Renal cortical epithelial cell (primary cell): Measurements from ENCODE around the gene DBF4B. TPM values are rescaled to one million over a fixed set of nuclear protein-coding genes. Genes with fewer than 3 reads are reported as not detected.
"Not testable (repeated sequence)": the region's sequence is repeated elsewhere in the genome, so short reads cannot be mapped to it uniquely, and the experiment has no call there.

ENCODE experiments used
- DNase-seq: peaks from one replicate; pipeline ENCODE4 v3.0.0-alpha.2; 2011; ENCODE audit warnings: low read depth
- total RNA-seq: library from RNA; depleted of rRNA; stranded (reverse); fragments of >200 nt; gene quantifications from 2 replicates; pipeline ENCODE4 v1.2.3, GENCODE V29; 2014

The DBF4B gene
- total RNA-seq, 1 donor from 2014 or later: 3.9 TPM

- no peak for DNase-seq
These were observed 25.8 kb downstream of the DBF4B start for GRCh38 chr17:44734272-44734671.

GRCh38 chr17:44736551-44737240, 28.2 kb downstream of the DBF4B start:
- DNase-seq: no peak

GRCh38 chr17:44738214-44738906, 29.9 kb downstream of the DBF4B start:
- peak; percentile 89 for DNase-seq

GRCh38 chr17:44741316-44741715, 32.9 kb downstream of the DBF4B start:
- no peak for DNase-seq

- no peak for DNase-seq
These were observed 36.8 kb downstream of the DBF4B start for GRCh38 chr17:44745301-44745700.

- DNase-seq: not testable (repeated sequence)
These were observed 37.3 kb downstream of the DBF4B start for GRCh38 chr17:44745738-44746137.

- DNase-seq: no peak
These were observed 39.1 kb downstream of the DBF4B start for GRCh38 chr17:44747566-44747965.

GRCh38 chr17:44749076-44749979, 40.9 kb downstream of the DBF4B start:
- DNase-seq: no peak

- DNase-seq: no peak
These were observed 41.5 kb downstream of the DBF4B start for GRCh38 chr17:44749980-44750318.

- no peak for DNase-seq
These were observed 42.9 kb downstream of the DBF4B start for GRCh38 chr17:44751331-44751730.

- DNase-seq: no peak
These were observed 43.3 kb downstream of the DBF4B start for GRCh38 chr17:44751806-44752205.

GRCh38 chr17:44752953-44753861, 44.7 kb downstream of the DBF4B start:
- no peak for DNase-seq

GRCh38 chr17:44754276-44754675, 45.8 kb downstream of the DBF4B start:
- no peak for DNase-seq

- DNase-seq: not testable (repeated sequence)
These were observed 46.7 kb downstream of the DBF4B start for GRCh38 chr17:44755180-44755579.

- DNase-seq: no peak
These were observed 48.8 kb downstream of the DBF4B start for GRCh38 chr17:44757045-44757917.

- DNase-seq: no peak
These were observed 49.5 kb downstream of the DBF4B start for GRCh38 chr17:44757918-44758413.

- DNase-seq: no peak
These were observed 50.1 kb downstream of the DBF4B start, which contains the start of gene ADAM11 for GRCh38 chr17:44758414-44759085. ADAM11 (plus strand) TSS chr17:44758988; CDS start chr17:44759200, 212 bp downstream.

GRCh38 chr17:44759086-44759915, 50.8 kb downstream of the DBF4B start:
- DNase-seq: no peak

- DNase-seq: no peak
These were observed 51.4 kb downstream of the DBF4B start for GRCh38 chr17:44759916-44760243.
